Measurements from ENCODE around the gene STK26.

DNA sequence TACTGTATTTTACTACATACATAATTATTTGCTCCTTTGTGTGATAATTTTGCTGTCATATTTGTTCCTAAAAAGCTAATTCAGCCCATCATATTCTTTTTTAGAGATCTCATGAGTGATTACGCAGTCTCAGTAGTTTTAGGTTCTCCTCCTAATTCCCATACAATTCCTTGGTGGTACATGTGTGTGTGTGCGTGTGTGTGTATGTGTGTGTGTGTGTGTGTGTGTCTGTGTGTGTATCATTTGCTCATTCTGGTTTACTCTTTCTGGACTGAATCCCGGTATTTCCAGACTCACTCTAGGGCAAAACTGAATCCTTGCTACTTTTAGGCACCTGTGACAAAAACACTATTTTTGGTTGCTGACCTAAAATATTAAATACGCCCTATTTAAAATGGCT is 34.9 kb downstream of the STK26 start:
- TF ChIP-seq, protein P1, sequence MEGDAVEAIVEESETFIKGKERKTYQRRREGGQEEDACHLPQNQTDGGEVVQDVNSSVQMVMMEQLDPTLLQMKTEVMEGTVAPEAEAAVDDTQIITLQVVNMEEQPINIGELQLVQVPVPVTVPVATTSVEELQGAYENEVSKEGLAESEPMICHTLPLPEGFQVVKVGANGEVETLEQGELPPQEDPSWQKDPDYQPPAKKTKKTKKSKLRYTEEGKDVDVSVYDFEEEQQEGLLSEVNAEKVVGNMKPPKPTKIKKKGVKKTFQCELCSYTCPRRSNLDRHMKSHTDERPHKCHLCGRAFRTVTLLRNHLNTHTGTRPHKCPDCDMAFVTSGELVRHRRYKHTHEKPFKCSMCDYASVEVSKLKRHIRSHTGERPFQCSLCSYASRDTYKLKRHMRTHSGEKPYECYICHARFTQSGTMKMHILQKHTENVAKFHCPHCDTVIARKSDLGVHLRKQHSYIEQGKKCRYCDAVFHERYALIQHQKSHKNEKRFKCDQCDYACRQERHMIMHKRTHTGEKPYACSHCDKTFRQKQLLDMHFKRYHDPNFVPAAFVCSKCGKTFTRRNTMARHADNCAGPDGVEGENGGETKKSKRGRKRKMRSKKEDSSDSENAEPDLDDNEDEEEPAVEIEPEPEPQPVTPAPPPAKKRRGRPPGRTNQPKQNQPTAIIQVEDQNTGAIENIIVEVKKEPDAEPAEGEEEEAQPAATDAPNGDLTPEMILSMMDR (IDR thresholded peaks at IDR 0.05): no peak
- no peak for TF ChIP-seq POLR2A (IDR thresholded peaks at IDR 0.05)

Data from uterus (tissue), 2 donors.